Retinal pigment epithelial cell (primary cell): ENCODE data around the gene SMKR1.

Source experiments
- DNase-seq: peaks from one replicate; pipeline ENCODE4 v3.0.0-alpha.2; 2010; ENCODE audit warnings: low read depth
- H3K4me3 ChIP-seq: 2 replicates; pipeline ENCODE4 v1.5.1; 2011; ENCODE audit warnings: mild to moderate bottlenecking, low read length, control low read depth, moderate library complexity
- CTCF ChIP-seq: conservative IDR thresholded peaks from 2 replicates; pipeline ENCODE4 v1.5.1; 2011; ENCODE audit warnings: low read depth, low read length, control low read depth, inconsistent platforms

SMKR1 gene

GRCh38 chr7:129557686-129558481 is 55.6 kb downstream of the SMKR1 start:
- H3K4me3 ChIP-seq = no peak overlapping the region
- no peak for DNase-seq
- TF ChIP-seq CTCF = no peak

- no peak for TF ChIP-seq CTCF
- DNase-seq = no peak
- H3K4me3 ChIP-seq = no peak overlapping the region
These were observed 57.2 kb downstream of the SMKR1 start for GRCh38 chr7:129559564-129559963.

GRCh38 chr7:129560831-129561230 is 58.5 kb downstream of the SMKR1 start:
- DNase-seq = no peak
- H3K4me3 ChIP-seq = no peak overlapping the region
- no peak for TF ChIP-seq CTCF

- no peak overlapping the region for H3K4me3 ChIP-seq
- DNase-seq = no peak
These were observed 59.5 kb downstream of the SMKR1 start for GRCh38 chr7:129561677-129562359.

More at GRCh38 chr7:129561677-129562359, 59.5 kb downstream of the SMKR1 start:
- no peak for TF ChIP-seq CTCF
